HFFc6 (cell line): ENCODE results near the gene VPS25. TPM values are rescaled to one million over a fixed set of nuclear protein-coding genes. Genes with fewer than 3 reads are reported as not detected.

Experiments
- DNase-seq: peaks from one replicate; pipeline ENCODE4 v3.0.0-alpha.2; 2018
- H3K27ac Mint-ChIP-seq: 2 replicates; pipeline ENCODE4 v1.8.0; 2020; ENCODE audit warnings: mild to moderate bottlenecking, mixed read lengths
- H3K27me3 Mint-ChIP-seq: 2 replicates; pipeline ENCODE4 v1.8.0; 2021; ENCODE audit warnings: mild to moderate bottlenecking, moderate library complexity, mixed read lengths; ENCODE audit not compliant: insufficient read depth
- H3K36me3 Mint-ChIP-seq: 2 replicates; pipeline ENCODE4 v1.8.0; 2021; ENCODE audit warnings: low read depth, mixed read lengths
- H3K4me1 Mint-ChIP-seq: 2 replicates; pipeline ENCODE4 v1.8.0; 2020; ENCODE audit warnings: low read depth, mixed read lengths
- H3K4me3 Mint-ChIP-seq: 2 replicates; pipeline ENCODE4 v1.8.0; 2020; ENCODE audit warnings: mild to moderate bottlenecking, moderate library complexity, mixed read lengths
- H3K9me3 Mint-ChIP-seq: 2 replicates; pipeline ENCODE4 v1.8.0; 2020; ENCODE audit warnings: mild to moderate bottlenecking, mixed read lengths
- total RNA-seq, 6 experiments: library from RNA; stranded (reverse); fragmentation: NEBNext Ultra II Directional; extraction: Animal tissue kit (Norgen Biotek cat#: 25700); gene quantifications; 2 replicates in 1 of 6; 3 replicates in 5 of 6; pipeline ENCODE4 v1.2.3, GENCODE V29; 2021
- TF ChIP-seq, protein P1 (sequence below): fragments of 200-600 bp; sonication (generic); IDR thresholded peaks from 2 replicates; pipeline ENCODE4 v1.5.0; 2021; ENCODE audit warnings: antibody characterized with exemption, mild to moderate bottlenecking

VPS25 gene
- total RNA-seq, 6 experiments from 2014 or later, result 79.3 to 94.5 (median 90.5) TPM

DNA sequence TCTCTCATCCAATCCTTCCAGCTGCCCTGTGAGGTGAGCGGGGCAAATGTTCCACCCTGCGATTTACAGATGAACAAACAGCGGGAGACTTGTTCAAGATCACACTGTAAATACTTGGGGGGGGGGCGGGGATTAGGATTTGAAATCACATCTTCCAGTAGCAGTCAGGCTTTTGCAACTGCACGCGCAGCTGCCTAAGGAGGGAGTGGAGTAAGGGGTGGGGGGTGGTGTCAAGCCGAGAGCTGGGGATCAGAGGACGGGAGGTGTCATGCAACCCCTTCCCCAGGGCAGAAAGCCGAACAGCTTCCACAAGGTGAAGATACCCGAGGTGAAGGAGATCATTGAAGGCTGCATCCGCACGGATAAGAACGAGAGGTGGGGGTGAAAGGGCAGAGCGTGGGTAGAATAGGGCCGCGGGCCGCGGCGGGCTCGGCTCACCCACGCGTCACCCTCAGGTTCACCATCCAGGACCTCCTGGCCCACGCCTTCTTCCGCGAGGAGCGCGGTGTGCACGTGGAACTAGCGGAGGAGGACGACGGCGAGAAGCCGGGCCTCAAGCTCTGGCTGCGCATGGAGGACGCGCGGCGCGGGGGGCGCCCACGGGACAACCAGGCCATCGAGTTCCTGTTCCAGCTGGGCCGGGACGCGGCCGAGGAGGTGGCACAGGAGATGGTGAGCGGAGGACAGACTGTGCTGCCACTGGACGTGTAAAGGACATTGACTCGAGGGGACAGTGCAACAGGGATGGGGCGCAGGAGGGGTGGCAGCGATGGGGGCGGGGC is 11.8 kb downstream of the VPS25 start:
- Mint-ChIP-seq H3K36me3 (peaks cover 47% of the 10 kb centered on the region), H3K4me3 (no peak overlapping the region), H3K27ac (no peak overlapping the region), H3K4me1 (peaks cover 34% of the 10 kb centered on the region), H3K27me3 (no peaks in the 10 kb centered on the region; the same call in 1 of the 2 replicates), H3K9me3 (no peaks in the 10 kb centered on the region)
- TF ChIP-seq, protein P1, sequence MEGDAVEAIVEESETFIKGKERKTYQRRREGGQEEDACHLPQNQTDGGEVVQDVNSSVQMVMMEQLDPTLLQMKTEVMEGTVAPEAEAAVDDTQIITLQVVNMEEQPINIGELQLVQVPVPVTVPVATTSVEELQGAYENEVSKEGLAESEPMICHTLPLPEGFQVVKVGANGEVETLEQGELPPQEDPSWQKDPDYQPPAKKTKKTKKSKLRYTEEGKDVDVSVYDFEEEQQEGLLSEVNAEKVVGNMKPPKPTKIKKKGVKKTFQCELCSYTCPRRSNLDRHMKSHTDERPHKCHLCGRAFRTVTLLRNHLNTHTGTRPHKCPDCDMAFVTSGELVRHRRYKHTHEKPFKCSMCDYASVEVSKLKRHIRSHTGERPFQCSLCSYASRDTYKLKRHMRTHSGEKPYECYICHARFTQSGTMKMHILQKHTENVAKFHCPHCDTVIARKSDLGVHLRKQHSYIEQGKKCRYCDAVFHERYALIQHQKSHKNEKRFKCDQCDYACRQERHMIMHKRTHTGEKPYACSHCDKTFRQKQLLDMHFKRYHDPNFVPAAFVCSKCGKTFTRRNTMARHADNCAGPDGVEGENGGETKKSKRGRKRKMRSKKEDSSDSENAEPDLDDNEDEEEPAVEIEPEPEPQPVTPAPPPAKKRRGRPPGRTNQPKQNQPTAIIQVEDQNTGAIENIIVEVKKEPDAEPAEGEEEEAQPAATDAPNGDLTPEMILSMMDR, result no peak
- DNase-seq, result no peak

- Mint-ChIP-seq H3K27ac (no peak overlapping the region), H3K9me3 (no peaks in the 10 kb centered on the region), H3K27me3 (no peaks in the 10 kb centered on the region; the same call in 1 of the 2 replicates), H3K36me3 (peaks cover 59% of the 10 kb centered on the region), H3K4me3 (no peak overlapping the region), H3K4me1 (peaks cover 26% of the 10 kb centered on the region)
- TF ChIP-seq, protein P1, result no peak
- DNase-seq, result no peak
Observed at GRCh38 chr17:42787266-42787665, 14.0 kb downstream of the VPS25 start.

- no peak overlapping the region for H3K27ac Mint-ChIP-seq
- TF ChIP-seq, protein P1, result no peak
- H3K36me3 Mint-ChIP-seq, result peaks cover 46% of the 10 kb centered on the region
- no peaks in the 10 kb centered on the region; the same call in 1 of the 2 replicates for H3K27me3 Mint-ChIP-seq
- no peak overlapping the region for H3K4me3 Mint-ChIP-seq
- peaks cover 4% of the 10 kb centered on the region for H3K4me1 Mint-ChIP-seq
- DNase-seq, result no peak
- H3K9me3 Mint-ChIP-seq, result no peaks in the 10 kb centered on the region
Observed at GRCh38 chr17:42791948-42792347, 18.7 kb downstream of the VPS25 start.

- no peak overlapping the region for H3K4me3 Mint-ChIP-seq
- H3K27me3 Mint-ChIP-seq, result no peaks in the 10 kb centered on the region; the same call in 1 of the 2 replicates
- no peak overlapping the region for H3K27ac Mint-ChIP-seq
- H3K9me3 Mint-ChIP-seq, result no peaks in the 10 kb centered on the region
- TF ChIP-seq, protein P1, result no peak
- peaks cover 10% of the 10 kb centered on the region for H3K4me1 Mint-ChIP-seq
- H3K36me3 Mint-ChIP-seq, result peaks cover 42% of the 10 kb centered on the region
- no peak for DNase-seq
Observed at GRCh38 chr17:42792545-42792944, 19.3 kb downstream of the VPS25 start.

- peaks cover 27% of the 10 kb centered on the region for H3K36me3 Mint-ChIP-seq
- peaks cover 23% of the 10 kb centered on the region for H3K4me1 Mint-ChIP-seq
- DNase-seq, result no peak
- H3K27me3 Mint-ChIP-seq, result peaks cover 7% of the 10 kb centered on the region
- H3K4me3 Mint-ChIP-seq, result no peak overlapping the region
- H3K27ac Mint-ChIP-seq, result no peak overlapping the region
- TF ChIP-seq, protein P1, result no peak
- peaks cover 4% of the 10 kb centered on the region for H3K9me3 Mint-ChIP-seq
Observed at GRCh38 chr17:42795061-42795460, 21.8 kb downstream of the VPS25 start.
